HepG2 (cell line): Measurements from ENCODE around the gene ZBTB7C. TPM values are rescaled to one million over a fixed set of nuclear protein-coding genes. Genes with fewer than 3 reads are reported as not detected.

Experiments
- ATAC-seq: fragments of 200-7000 bp; cut with Tn5 transposase; 3 replicates; pipeline ENCODE4 v1.9.1; 2020; ENCODE audit warnings: mild to moderate bottlenecking, moderate library complexity
- BruUV-seq: library from RNA; stranded (reverse); fragments of 400-500 nt; replicated peaks from 2 replicates; lab custom pipeline; 2021; lab: Mats Ljungman, UMichigan
- CTCF ChIA-PET: fragments of 300-600 bp; formaldehyde crosslinking; extraction: SDS; loops from one replicate; lab custom pipeline; 2021; ENCODE audit warnings: low total read pairs, inconsistent platforms, low intra/inter-chr PET ratio; lab: Yijun Ruan, JAX
- POLR2A ChIA-PET: fragments of 350-600 bp; sonication (Branson Sonifier 250); formaldehyde crosslinking; loops from one replicate; lab custom pipeline; 2020; ENCODE audit warnings: antibody characterized with exemption, inconsistent platforms; lab: Yijun Ruan, JAX
- DNase-seq: peaks from one replicate; pipeline ENCODE4 v3.0.0-alpha.2; 2015; ENCODE audit warnings: low spot score
- FAIRE-seq: peaks from 3 replicates; lab custom pipeline; 2011; peaks lifted over from hg19 to GRCh38; lab: Jason Lieb, UNC
- H2AFZ ChIP-seq: one replicate; pipeline ENCODE4 v1.6.1; 2011; ENCODE audit warnings: low read length, inconsistent platforms
- H3K27ac ChIP-seq: fragments of 300-600 bp; 3 replicates; pipeline ENCODE4 v1.8.0; 2011; ENCODE audit warnings: mixed run types, mild to moderate bottlenecking, mixed read lengths, low read length, inconsistent platforms; ENCODE audit not compliant: insufficient read depth; ENCODE audit errors: extremely low read length
- H3K27me3 ChIP-seq, 2 experiments: fragments of 200-600 bp in 1 of 2; 2 replicates in 1 of 2; 3 replicates in 1 of 2; pipeline versions ENCODE4 v1.6.0 to v1.8.0; 2011; ENCODE audit warnings: low read length in 2 of 2, mild to moderate bottlenecking in 2 of 2, moderate library complexity in 2 of 2, inconsistent platforms in 1 of 2; ENCODE audit not compliant: insufficient read depth in 2 of 2, control insufficient read depth in 1 of 2
- H3K36me3 ChIP-seq, 2 experiments: fragments of 200-600 bp in 1 of 2; replicated peaks in 1 of 2; 2 replicates in 1 of 2; 3 replicates in 1 of 2; pipeline versions ENCODE4 v1.5.1 to v1.8.0; 2011; ENCODE audit warnings: low read length in 2 of 2, inconsistent platforms in 1 of 2; ENCODE audit not compliant: insufficient read depth in 2 of 2, control insufficient read depth in 1 of 2
- H3K4me1 ChIP-seq: 2 replicates; pipeline ENCODE4 v1.5.1; 2012; ENCODE audit warnings: low read length, inconsistent platforms; ENCODE audit not compliant: insufficient read depth
- H3K4me2 ChIP-seq: 2 replicates; pipeline ENCODE4 v1.6.0; 2011; ENCODE audit warnings: low read depth, low read length, inconsistent platforms
- H3K4me3 ChIP-seq, 3 experiments: fragments of 200-600 bp in 1 of 3; sonication (generic), shearing (Covaris generic) in 1 of 3; replicated peaks in 1 of 3; 2 replicates each; pipeline ENCODE4 v1.5.1; 2011 to 2016; ENCODE audit warnings: low read length in 3 of 3, inconsistent platforms in 2 of 3, low read depth in 2 of 3, mild to moderate bottlenecking in 2 of 3, control low read depth in 1 of 3, mixed read lengths in 1 of 3; ENCODE audit not compliant: insufficient read depth in 1 of 3
- H3K79me2 ChIP-seq: one replicate; pipeline ENCODE4 v1.6.1; 2011; ENCODE audit warnings: low read length, inconsistent platforms; ENCODE audit not compliant: insufficient read depth
- H3K9ac ChIP-seq: 2 replicates; pipeline ENCODE4 v1.6.0; 2011; ENCODE audit warnings: mild to moderate bottlenecking, low read depth, low read length, inconsistent platforms; ENCODE audit not compliant: insufficient read depth
- H3K9me3 ChIP-seq: 2 replicates; pipeline ENCODE4 v1.5.1; 2012; ENCODE audit warnings: mild to moderate bottlenecking, low read length
- H4K20me1 ChIP-seq: 2 replicates; pipeline ENCODE4 v1.6.0; 2011; ENCODE audit warnings: inconsistent platforms, mild to moderate bottlenecking, low read length, moderate library complexity; ENCODE audit not compliant: insufficient read depth
- CEBPB ChIP-seq: IDR thresholded peaks from 2 replicates; pipeline ENCODE4 v1.6.1; 2011; ENCODE audit warnings: low read depth, low read length, improper control_type of control experiment, borderline replicate concordance
- FOXM1 ChIP-seq: sonication (generic); formaldehyde crosslinking; IDR thresholded peaks from 2 replicates; pipeline ENCODE4 v1.5.0; 2020; ENCODE audit warnings: missing genetic modification reagents
- KMT2A ChIP-seq: sonication (generic); formaldehyde crosslinking; IDR thresholded peaks from 2 replicates; pipeline ENCODE4 v1.4.0; 2020; ENCODE audit warnings: missing genetic modification reagents
- MATR3 ChIP-seq: sonication (generic); formaldehyde crosslinking; IDR thresholded peaks from 2 replicates; pipeline ENCODE4 v1.4.0; 2020; ENCODE audit warnings: missing genetic modification reagents
- MZF1 ChIP-seq: sonication (generic); formaldehyde crosslinking; IDR thresholded peaks from 2 replicates; pipeline ENCODE4 v1.8.1; 2023; ENCODE audit warnings: mild to moderate bottlenecking, missing genetic modification reagents, borderline replicate concordance
- SKI ChIP-seq: fragments of 450-650 bp; IDR thresholded peaks from one replicate; pipeline ENCODE4 v1.6.1; 2018; ENCODE audit warnings: mild to moderate bottlenecking; ENCODE audit not compliant: partially characterized antibody
- SRSF1 ChIP-seq: fragments of 200-400 bp; formaldehyde crosslinking; optimal IDR thresholded peaks from 2 replicates; pipeline ENCODE3; 2017; ENCODE audit warnings: mild to moderate bottlenecking, low read depth, low read length, moderate library complexity
- WIZ ChIP-seq: sonication (generic); formaldehyde crosslinking; IDR thresholded peaks from 2 replicates; pipeline ENCODE4 v1.5.1; 2020; ENCODE audit warnings: mild to moderate bottlenecking, missing genetic modification reagents
- ZKSCAN8 ChIP-seq: IDR thresholded peaks from 2 replicates; pipeline ENCODE4 v1.6.1; 2016; ENCODE audit warnings: borderline replicate concordance, missing genetic modification reagents, missing compliant biosample characterization
- ZMYM2 ChIP-seq: sonication (generic); formaldehyde crosslinking; IDR thresholded peaks from 2 replicates; pipeline ENCODE4 v1.8.0; 2022; ENCODE audit warnings: mild to moderate bottlenecking, missing genetic modification reagents
- ZNF30 ChIP-seq: sonication (generic); formaldehyde crosslinking; IDR thresholded peaks from 2 replicates; pipeline ENCODE4 v1.5.0; 2020; ENCODE audit warnings: mild to moderate bottlenecking, missing genetic modification reagents
- ZNF543 ChIP-seq: sonication (generic); formaldehyde crosslinking; IDR thresholded peaks from 2 replicates; pipeline ENCODE4 v1.4.0; 2020; ENCODE audit warnings: mild to moderate bottlenecking, missing genetic modification reagents
- ZNF788 ChIP-seq: sonication (generic); formaldehyde crosslinking; IDR thresholded peaks from 2 replicates; pipeline ENCODE4 v1.5.0; 2020; ENCODE audit warnings: mild to moderate bottlenecking, missing genetic modification reagents, borderline replicate concordance
- WGBS: methylation state at CpG from one replicate; pipeline ENCODE4 v1.1.6; 2017; ENCODE audit warnings: low lambda C conversion rate; 5-methylcytosine and 5-hydroxymethylcytosine counted together
- in situ Hi-C: cut with HindIII; loops from 2 replicates; pipeline ENCODE4 v1.10.0; 2017; ENCODE audit warnings: low pct_unique_long_range_greater_than_20kb; ENCODE audit not compliant: extremely low pct_ligation_motif_present
- intact Hi-C: fragments of 100-400 bp; cut with micrococcal nuclease; formaldehyde crosslinking; loops from one replicate; pipeline ENCODE4 v1.10.0; 2022; ENCODE audit not compliant: unreplicated experiment
- polyA plus RNA-seq, 8 experiments: library from polyadenylated mRNA; depleted of rRNA in 3 of 8; stranded (reverse) in 7 of 8; unstranded in 1 of 8; fragments of >200 nt; fragmentation: Illumina TruSeq in 4 of 8; extraction: Trizol in 4 of 8; gene quantifications; 2 replicates each; pipeline versions ENCODE4 v1.2.1 to v1.2.3, GENCODE V29; 2011 to 2016; ENCODE audit warnings: low read depth in 4 of 8, missing spikeins in 1 of 8, mixed read lengths in 1 of 8; ENCODE audit not compliant: insufficient read depth in 1 of 8
- total RNA-seq, 5 experiments: library from RNA; depleted of rRNA; stranded (reverse); fragments of >200 nt; fragmentation: Illumina TruSeq; extraction: Trizol; gene quantifications; 2 replicates each; pipeline ENCODE4 v1.2.3, GENCODE V29; 2016; ENCODE audit warnings: low read depth in 1 of 5
- TF ChIP-seq, protein P1 (sequence below): sonication (generic); formaldehyde crosslinking; IDR thresholded peaks from 2 replicates; pipeline ENCODE4 v1.4.0; 2020; ENCODE audit warnings: mild to moderate bottlenecking, missing genetic modification reagents

ZBTB7C gene
- total and polyA plus RNA-seq, 2 of the 13 experiments (the other 11 are each of a cell fraction or from before 2014, with no cell fraction given): 0.01 to 0.04 TPM

DNA sequence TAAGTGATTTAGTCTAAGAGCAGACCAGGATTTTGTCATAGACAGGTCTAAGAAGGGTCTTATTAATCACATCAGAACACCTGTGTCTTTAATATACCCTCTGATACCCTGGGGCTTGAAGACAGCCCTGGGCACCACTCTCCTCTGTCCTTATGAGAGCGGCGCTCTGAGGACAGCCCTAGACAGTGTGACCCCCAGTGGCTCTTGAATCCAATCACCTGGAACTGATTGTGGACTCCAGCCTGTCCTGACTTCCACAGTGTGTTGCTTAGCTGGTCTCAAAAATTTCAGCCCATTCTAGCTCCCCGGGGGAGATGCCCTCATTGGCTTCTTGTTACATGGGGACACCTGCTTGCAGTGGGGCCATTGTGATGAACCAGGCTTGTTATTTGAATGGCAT, 282.9 kb downstream of the ZBTB7C start (continued):
- no peak for TF ChIP-seq ZMYM2 (CRISPR knock-in tag)
- no peak for TF ChIP-seq MZF1 (CRISPR knock-in tag)
- no peak for TF ChIP-seq SKI
- TF ChIP-seq ZNF543: no peak
- TF ChIP-seq, all 625 proteins: peak for 0

DNA sequence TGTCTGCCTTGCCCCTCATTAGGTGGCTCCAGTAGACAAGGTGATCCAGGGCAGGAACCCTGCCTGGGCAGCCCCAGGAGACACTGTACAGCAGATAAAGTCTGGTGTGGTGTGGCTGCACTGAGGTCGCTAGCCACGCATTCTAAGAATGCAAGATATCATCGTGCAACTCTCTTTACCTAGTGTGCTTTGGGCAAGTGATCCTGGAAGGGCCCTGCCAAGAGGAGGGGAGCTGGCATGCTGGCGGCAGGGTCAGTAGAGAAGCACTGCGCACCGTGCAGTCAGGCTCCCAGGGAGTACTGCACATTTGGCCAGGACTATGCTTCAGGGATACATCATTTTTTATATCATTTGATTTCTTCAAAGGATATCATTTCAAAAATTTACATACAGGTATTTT, 283.5 kb downstream of the ZBTB7C start:
- in situ Hi-C loops (no loop called here), intact Hi-C loops (no loop called here)
- FAIRE-seq: no peak
- Histone ChIP-seq H3K36me3 (no peaks in the 10 kb centered on the region), H3K27me3 (peaks cover 4% of the 10 kb centered on the region in 2 experiments; a peak in 3 of 5 replicates), H4K20me1 (no peaks in the 10 kb centered on the region), H3K4me1 (no peaks in the 10 kb centered on the region), H3K4me3 (no peak overlapping the region), H3K9me3 (no peaks in the 10 kb centered on the region), H3K27ac (no peak overlapping the region), H3K4me2 (no peak overlapping the region), H3K9ac (no peak overlapping the region), H2AFZ (no peak overlapping the region), H3K79me2 (no peaks in the 10 kb centered on the region)
- ATAC-seq: no peak
- TF ChIP-seq SRSF1 (no peak), CEBPB (peak; percentile 5; the same call in 1 of the 2 replicates)
- DNase-seq: no peak
- no TSS peak for BruUV-seq
- ChIA-PET CTCF (no interaction called here), POLR2A (no interaction called here)
- 44% methylated on average over 3 of the region's 6 CpGs for WGBS

DNA sequence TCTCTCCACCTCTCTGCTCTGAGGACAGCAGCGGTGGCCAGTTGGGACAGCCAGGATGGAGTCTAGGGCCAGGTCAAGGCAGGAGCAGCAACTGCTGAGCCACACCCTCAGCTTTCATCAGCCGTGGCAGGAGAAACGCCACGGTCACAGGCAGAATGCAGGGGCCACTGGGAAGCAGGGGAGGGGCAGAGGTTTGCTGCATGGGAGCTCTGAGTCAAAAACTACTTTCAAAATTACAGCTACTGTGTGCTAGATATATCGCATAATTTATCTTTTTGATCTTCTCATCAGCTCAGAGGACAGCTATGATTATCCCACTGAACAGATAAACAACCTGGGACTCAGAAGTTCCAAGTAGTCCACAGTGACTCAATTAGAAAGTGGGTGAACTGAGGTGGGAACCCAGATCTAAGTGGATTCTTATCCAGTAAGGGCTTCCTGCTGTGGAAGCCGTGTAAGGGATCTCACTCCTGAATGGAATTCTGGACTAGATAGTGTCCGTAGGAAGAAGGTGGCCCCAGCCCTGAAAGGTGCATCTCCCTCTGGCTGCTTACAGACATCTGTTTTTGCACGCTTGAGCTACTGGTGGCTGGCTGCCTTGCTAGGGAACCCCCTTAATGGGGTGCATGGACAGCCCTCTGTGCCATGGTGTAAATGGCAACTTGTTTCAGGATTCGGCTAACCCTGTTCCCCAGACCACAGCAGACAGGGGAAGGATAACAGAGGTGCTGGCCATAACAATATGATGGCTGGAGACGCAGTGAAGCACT, 284.1 kb downstream of the ZBTB7C start:
- no peak for FAIRE-seq
- H3K27ac ChIP-seq: no peak overlapping the region
- H3K4me2 ChIP-seq: no peak overlapping the region
- ATAC-seq: no peak
- no TSS peak for BruUV-seq
- H3K4me1 ChIP-seq: no peaks in the 10 kb centered on the region
- 0% methylated on average over 3 of the region's 10 CpGs for WGBS
- no peak overlapping the region for H3K4me3 ChIP-seq
- H3K36me3 ChIP-seq: no peaks in the 10 kb centered on the region
- no peaks in the 10 kb centered on the region for H3K79me2 ChIP-seq
- H3K9me3 ChIP-seq: no peaks in the 10 kb centered on the region
- in situ Hi-C loops: no loop called here
- ChIA-PET CTCF (no interaction called here), POLR2A (no interaction called here)
- peaks cover 4% of the 10 kb centered on the region in 2 experiments; a peak in 3 of 5 replicates for H3K27me3 ChIP-seq
- H3K9ac ChIP-seq: no peak overlapping the region
- no peak for DNase-seq
- intact Hi-C loops: no loop called here
- no peak overlapping the region for H2AFZ ChIP-seq
- no peaks in the 10 kb centered on the region for H4K20me1 ChIP-seq
- no peak for TF ChIP-seq WIZ (CRISPR knock-in tag)
- no peak for TF ChIP-seq ZNF788 (CRISPR knock-in tag)
- no peak for TF ChIP-seq ZKSCAN8
- no peak for TF ChIP-seq ZNF30 (CRISPR knock-in tag)
- TF ChIP-seq MATR3 (CRISPR knock-in tag): no peak
- TF ChIP-seq KMT2A (CRISPR knock-in tag): no peak
- TF ChIP-seq FOXM1: no peak
- TF ChIP-seq, protein P1, sequence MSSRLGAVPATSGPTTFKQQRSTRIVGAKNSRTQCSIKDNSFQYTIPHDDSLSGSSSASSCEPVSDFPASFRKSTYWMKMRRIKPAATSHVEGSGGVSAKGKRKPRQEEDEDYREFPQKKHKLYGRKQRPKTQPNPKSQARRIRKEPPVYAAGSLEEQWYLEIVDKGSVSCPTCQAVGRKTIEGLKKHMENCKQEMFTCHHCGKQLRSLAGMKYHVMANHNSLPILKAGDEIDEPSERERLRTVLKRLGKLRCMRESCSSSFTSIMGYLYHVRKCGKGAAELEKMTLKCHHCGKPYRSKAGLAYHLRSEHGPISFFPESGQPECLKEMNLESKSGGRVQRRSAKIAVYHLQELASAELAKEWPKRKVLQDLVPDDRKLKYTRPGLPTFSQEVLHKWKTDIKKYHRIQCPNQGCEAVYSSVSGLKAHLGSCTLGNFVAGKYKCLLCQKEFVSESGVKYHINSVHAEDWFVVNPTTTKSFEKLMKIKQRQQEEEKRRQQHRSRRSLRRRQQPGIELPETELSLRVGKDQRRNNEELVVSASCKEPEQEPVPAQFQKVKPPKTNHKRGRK (CRISPR knock-in tag): no peak
